ENCODE results near the gene CST2.

The CST2 gene

DNA sequence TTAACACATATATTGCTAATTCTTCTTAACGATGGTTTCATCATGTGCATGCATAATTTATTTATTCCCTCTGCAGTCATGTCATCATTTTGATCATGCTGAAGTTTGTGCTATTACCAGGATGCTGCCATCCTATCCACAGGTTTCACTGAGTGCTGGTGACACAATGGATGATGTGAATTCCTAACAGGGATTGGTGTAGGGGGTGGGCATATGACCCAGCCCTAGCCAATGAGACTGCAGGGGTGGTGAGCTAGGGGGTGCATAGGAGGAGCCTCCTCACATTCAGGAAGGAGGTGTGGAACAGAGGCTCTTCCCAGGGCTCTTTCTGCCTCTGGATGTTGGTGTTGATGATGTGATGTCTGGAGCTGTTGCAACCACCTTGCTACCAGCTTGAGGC is 45.5 kb upstream of the CST2 start:
- no CpG with 5 or more reads among the region's 1 CpG for WGBS
- no peak overlapping the region for H3K14ac ChIP-seq (ENCODE audit: low read length in 2 of 2)

DNA sequence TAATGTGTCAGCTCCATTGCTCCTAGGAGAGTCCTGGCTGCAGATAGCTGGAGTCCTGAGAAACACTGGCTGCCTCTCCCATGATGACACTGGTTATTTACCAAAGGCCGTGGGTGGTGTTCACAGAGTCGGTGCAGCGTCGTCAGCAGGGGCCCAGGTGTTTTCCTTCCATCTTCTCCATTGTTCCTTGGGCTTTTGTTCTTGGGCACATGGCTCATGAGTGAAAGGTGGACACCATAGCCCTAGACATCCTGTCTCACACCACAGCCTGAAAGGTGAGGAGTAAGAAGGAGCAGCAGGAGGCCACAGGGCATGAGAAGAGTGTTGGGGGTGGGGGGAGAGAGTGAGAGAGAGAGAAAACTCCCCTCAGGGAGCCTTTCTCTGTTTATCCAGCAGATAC is 43.9 kb upstream of the CST2 start:
- DNase-seq = no peak
- H3K4me2 ChIP-seq (ENCODE audit: low read length, poor library complexity, severe bottlenecking) = no peak overlapping the region
- H3K27me3 ChIP-seq (ENCODE audit: control insufficient read depth in 1 of 2, insufficient read depth in 1 of 2, low read length in 2 of 2) = peaks cover 24 to 81% of the 10 kb centered on the region in 2 experiments
- WGBS = 14% methylated on average over 4 of the region's 4 CpGs
- H3K9ac ChIP-seq (ENCODE audit: low read length) = no peak overlapping the region
- H3K4ac ChIP-seq (ENCODE audit: low read depth in 1 of 2, low read length in 2 of 2) = no peak overlapping the region
- no peak overlapping the region for H3K23ac ChIP-seq (ENCODE audit: low read length in 2 of 2)
- H2BK5ac ChIP-seq (ENCODE audit: low read depth, low read length, poor library complexity, severe bottlenecking) = no peak overlapping the region
- H2BK15ac ChIP-seq (ENCODE audit: low read depth, poor library complexity, severe bottlenecking) = no peak overlapping the region
- H3K18ac ChIP-seq (ENCODE audit: low read depth in 1 of 2, low read length in 2 of 2) = no peak overlapping the region
- no peak overlapping the region for H4K8ac ChIP-seq (ENCODE audit: low read length)
- H2AK5ac ChIP-seq (ENCODE audit: low read length, severe bottlenecking) = no peak overlapping the region
- no peak overlapping the region for H2BK120ac ChIP-seq (ENCODE audit: low read depth, low read length)
- no peak overlapping the region for H2BK12ac ChIP-seq (ENCODE audit: low read length in 2 of 2)
- H3K4me3 ChIP-seq (ENCODE audit: insufficient read depth in 1 of 2, low read depth in 1 of 2, low read length in 2 of 2) = no peak overlapping the region
- H3K14ac ChIP-seq (ENCODE audit: low read length in 2 of 2) = no peak overlapping the region
- no peaks in the 10 kb centered on the region for H3K9me3 ChIP-seq (ENCODE audit: control insufficient read depth, low read length)
- no peak overlapping the region for H4K91ac ChIP-seq (ENCODE audit: low read length)
- no peak overlapping the region for H2AFZ ChIP-seq (ENCODE audit: low read depth, low read length)
- H3K27ac ChIP-seq (ENCODE audit: low read length, poor library complexity, severe bottlenecking) = no peak overlapping the region
- no peaks in the 10 kb centered on the region for H3K36me3 ChIP-seq (ENCODE audit: control insufficient read depth in 1 of 2, insufficient read depth in 2 of 2, low read depth in 1 of 2, low read length in 2 of 2)
- H3K79me1 ChIP-seq (replicated peaks; ENCODE audit: low read length, poor library complexity, severe bottlenecking) = no peaks in the 10 kb centered on the region
- H3K4me1 ChIP-seq (ENCODE audit: control insufficient read depth, insufficient read depth, low read depth, low read length) = peaks cover 3% of the 10 kb centered on the region

More for the DNA sequence above, 45.5 kb upstream of the CST2 start:
- Histone ChIP-seq H2BK12ac (ENCODE audit: low read length in 2 of 2) (no peak overlapping the region), H4K91ac (ENCODE audit: low read length) (no peak overlapping the region), H2AFZ (ENCODE audit: low read depth, low read length) (no peak overlapping the region), H3K4me3 (ENCODE audit: insufficient read depth in 1 of 2, low read depth in 1 of 2, low read length in 2 of 2) (no peak overlapping the region), H2AK5ac (ENCODE audit: low read length, severe bottlenecking) (no peak overlapping the region), H4K8ac (ENCODE audit: low read length) (no peak overlapping the region), H3K4me2 (ENCODE audit: low read length, poor library complexity, severe bottlenecking) (no peak overlapping the region), H3K9me3 (ENCODE audit: control insufficient read depth, low read length) (no peaks in the 10 kb centered on the region), H3K4ac (ENCODE audit: low read depth in 1 of 2, low read length in 2 of 2) (no peak overlapping the region), H3K36me3 (ENCODE audit: control insufficient read depth in 1 of 2, insufficient read depth in 2 of 2, low read depth in 1 of 2, low read length in 2 of 2) (no peaks in the 10 kb centered on the region), H2BK120ac (ENCODE audit: low read depth, low read length) (no peak overlapping the region), H3K23ac (ENCODE audit: low read length in 2 of 2) (no peak overlapping the region), H3K4me1 (ENCODE audit: control insufficient read depth, insufficient read depth, low read depth, low read length) (peaks cover 4% of the 10 kb centered on the region), H2BK5ac (ENCODE audit: low read depth, low read length, poor library complexity, severe bottlenecking) (no peak overlapping the region), H2BK15ac (ENCODE audit: low read depth, poor library complexity, severe bottlenecking) (no peak overlapping the region), H3K27me3 (ENCODE audit: control insufficient read depth in 1 of 2, insufficient read depth in 1 of 2, low read length in 2 of 2) (peaks cover 23 to 82% of the 10 kb centered on the region in 2 experiments), H3K18ac (ENCODE audit: low read depth in 1 of 2, low read length in 2 of 2) (no peak overlapping the region), H3K9ac (ENCODE audit: low read length) (no peak overlapping the region), H3K79me1 (replicated peaks; ENCODE audit: low read length, poor library complexity, severe bottlenecking) (no peaks in the 10 kb centered on the region), H3K27ac (ENCODE audit: low read length, poor library complexity, severe bottlenecking) (no peak overlapping the region)
- DNase-seq = no peak

DNA sequence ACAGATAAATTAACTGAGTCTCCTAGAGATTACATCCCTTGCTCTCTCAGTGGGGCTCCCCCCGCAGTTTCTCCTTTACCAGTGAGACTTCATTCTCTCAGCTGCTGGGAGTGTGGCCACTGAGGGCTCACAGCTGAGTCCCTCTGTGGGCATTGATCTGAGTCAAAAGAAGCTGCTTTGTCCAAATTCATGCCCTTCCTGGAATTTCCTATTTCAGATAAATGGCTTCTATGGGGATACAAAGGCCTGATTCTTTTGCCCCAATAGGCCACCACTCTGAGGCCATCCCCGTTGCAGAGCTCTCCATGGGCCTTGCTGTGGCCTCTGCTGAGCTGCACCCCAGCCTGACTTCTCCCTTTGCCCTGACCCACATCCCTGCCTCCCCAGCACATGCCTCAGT is 43.0 kb upstream of the CST2 start:
- WGBS = 49% methylated on average over 2 of the region's 2 CpGs
- Histone ChIP-seq H3K9me3 (ENCODE audit: control insufficient read depth, low read length) (no peaks in the 10 kb centered on the region), H4K8ac (ENCODE audit: low read length) (no peak overlapping the region), H2BK5ac (ENCODE audit: low read depth, low read length, poor library complexity, severe bottlenecking) (no peak overlapping the region), H3K18ac (ENCODE audit: low read depth in 1 of 2, low read length in 2 of 2) (no peak overlapping the region), H3K4me1 (ENCODE audit: control insufficient read depth, insufficient read depth, low read depth, low read length) (peaks cover 3% of the 10 kb centered on the region), H3K4ac (ENCODE audit: low read depth in 1 of 2, low read length in 2 of 2) (no peak overlapping the region), H3K23ac (ENCODE audit: low read length in 2 of 2) (no peak overlapping the region), H2AFZ (ENCODE audit: low read depth, low read length) (no peak overlapping the region), H3K36me3 (ENCODE audit: control insufficient read depth in 1 of 2, insufficient read depth in 2 of 2, low read depth in 1 of 2, low read length in 2 of 2) (no peaks in the 10 kb centered on the region), H3K9ac (ENCODE audit: low read length) (no peak overlapping the region), H3K14ac (ENCODE audit: low read length in 2 of 2) (no peak overlapping the region), H2AK5ac (ENCODE audit: low read length, severe bottlenecking) (no peak overlapping the region), H3K27me3 (ENCODE audit: control insufficient read depth in 1 of 2, insufficient read depth in 1 of 2, low read length in 2 of 2) (peaks cover 24 to 79% of the 10 kb centered on the region in 2 experiments), H3K4me2 (ENCODE audit: low read length, poor library complexity, severe bottlenecking) (no peak overlapping the region), H3K79me1 (replicated peaks; ENCODE audit: low read length, poor library complexity, severe bottlenecking) (no peaks in the 10 kb centered on the region), H2BK15ac (ENCODE audit: low read depth, poor library complexity, severe bottlenecking) (no peak overlapping the region), H4K91ac (ENCODE audit: low read length) (no peak overlapping the region), H2BK12ac (ENCODE audit: low read length in 2 of 2) (no peak overlapping the region), H3K27ac (ENCODE audit: low read length, poor library complexity, severe bottlenecking) (no peak overlapping the region), H2BK120ac (ENCODE audit: low read depth, low read length) (no peak overlapping the region), H3K4me3 (ENCODE audit: insufficient read depth in 1 of 2, low read depth in 1 of 2, low read length in 2 of 2) (no peak overlapping the region)
- no peak for DNase-seq

DNA sequence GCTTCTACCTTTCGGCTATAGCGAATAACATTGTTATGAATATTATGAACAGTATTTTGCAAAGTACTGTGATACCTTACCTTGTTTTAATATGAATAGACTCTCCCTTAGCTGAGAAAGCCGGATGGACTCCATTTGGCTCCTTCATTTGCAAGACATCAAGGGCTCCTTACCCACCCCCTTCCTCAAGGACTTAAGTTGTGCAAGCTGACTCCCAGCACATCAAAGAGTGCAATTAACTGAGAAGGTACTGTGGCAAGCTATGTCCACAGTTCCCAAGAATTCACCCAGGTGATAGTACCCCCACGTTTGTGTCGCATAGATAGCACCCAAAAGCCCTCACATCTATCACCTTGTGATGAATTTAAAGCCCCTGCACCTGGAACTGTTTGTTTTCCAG is 41.8 kb upstream of the CST2 start:
- no peak overlapping the region for H4K8ac ChIP-seq (ENCODE audit: low read length)
- H3K36me3 ChIP-seq (ENCODE audit: control insufficient read depth in 1 of 2, insufficient read depth in 2 of 2, low read depth in 1 of 2, low read length in 2 of 2) = no peaks in the 10 kb centered on the region
- H3K9me3 ChIP-seq (ENCODE audit: control insufficient read depth, low read length) = no peaks in the 10 kb centered on the region
- no peak overlapping the region for H2AK5ac ChIP-seq (ENCODE audit: low read length, severe bottlenecking)
- H3K14ac ChIP-seq (ENCODE audit: low read length in 2 of 2) = no peak overlapping the region
- H3K9ac ChIP-seq (ENCODE audit: low read length) = no peak overlapping the region
- no peak overlapping the region for H3K27ac ChIP-seq (ENCODE audit: low read length, poor library complexity, severe bottlenecking)
- no peak overlapping the region for H2BK120ac ChIP-seq (ENCODE audit: low read depth, low read length)
- no peak overlapping the region for H3K18ac ChIP-seq (ENCODE audit: low read depth in 1 of 2, low read length in 2 of 2)
- H3K4me1 ChIP-seq (ENCODE audit: control insufficient read depth, insufficient read depth, low read depth, low read length) = peaks cover 3% of the 10 kb centered on the region
- no peak overlapping the region for H3K4me2 ChIP-seq (ENCODE audit: low read length, poor library complexity, severe bottlenecking)
- no peaks in the 10 kb centered on the region for H3K79me1 ChIP-seq (replicated peaks; ENCODE audit: low read length, poor library complexity, severe bottlenecking)
- H2AFZ ChIP-seq (ENCODE audit: low read depth, low read length) = no peak overlapping the region
- H3K4ac ChIP-seq (ENCODE audit: low read depth in 1 of 2, low read length in 2 of 2) = no peak overlapping the region
- H3K4me3 ChIP-seq (ENCODE audit: insufficient read depth in 1 of 2, low read depth in 1 of 2, low read length in 2 of 2) = no peak overlapping the region
- no peak overlapping the region for H2BK5ac ChIP-seq (ENCODE audit: low read depth, low read length, poor library complexity, severe bottlenecking)
- no peak overlapping the region for H2BK12ac ChIP-seq (ENCODE audit: low read length in 2 of 2)
- H3K27me3 ChIP-seq (ENCODE audit: control insufficient read depth in 1 of 2, insufficient read depth in 1 of 2, low read length in 2 of 2) = peaks cover 24 to 67% of the 10 kb centered on the region in 2 experiments
- H2BK15ac ChIP-seq (ENCODE audit: low read depth, poor library complexity, severe bottlenecking) = no peak overlapping the region
- H4K91ac ChIP-seq (ENCODE audit: low read length) = no peak overlapping the region
- DNase-seq = no peak
- no peak overlapping the region for H3K23ac ChIP-seq (ENCODE audit: low read length in 2 of 2)
- 2% methylated on average over 3 of the region's 5 CpGs for WGBS

All from mesenchymal stem cell (in vitro differentiated cells and primary cell).